ENCODE measurements around the gene SNTA1. TPM values are rescaled to one million over a fixed set of nuclear protein-coding genes. Genes with fewer than 3 reads are reported as not detected.
A peak's percentile ranks its signal among the peaks of the same experiment; 100 is the strongest.

SNTA1 gene
- total and polyA plus RNA-seq, 2 of the 13 experiments (the other 11 are each of a cell fraction or from before 2014, with no cell fraction given) = 16.4 to 18.3 TPM

GRCh38 chr20:33373735-33374605, 69.6 kb downstream of the SNTA1 start (continued):
- no peak for TF ChIP-seq MED13 (CRISPR knock-in tag; IDR thresholded peaks at IDR 0.05)
- peak; percentile 86 for TF ChIP-seq SMARCC2 (IDR thresholded peaks at IDR 0.05)
- no peak for TF ChIP-seq ZNF672 (CRISPR knock-in tag; IDR thresholded peaks at IDR 0.05)
- no peak for TF ChIP-seq TFDP2 (CRISPR knock-in tag; IDR thresholded peaks at IDR 0.05)
- peak; percentile 99 for TF ChIP-seq ZNF350 (CRISPR knock-in tag; IDR thresholded peaks at IDR 0.05; ENCODE audit: borderline replicate concordance, low read depth)
- no peak for TF ChIP-seq PRDM4 (CRISPR knock-in tag; IDR thresholded peaks at IDR 0.05; ENCODE audit: borderline replicate concordance)
- TF ChIP-seq POGZ (CRISPR knock-in tag; IDR thresholded peaks at IDR 0.05) = peak; percentile 91
- peak; percentile 87; the same call in 1 of the 2 replicates for TF ChIP-seq MYPOP (CRISPR knock-in tag; IDR thresholded peaks at IDR 0.05)
- TF ChIP-seq PBX2 (CRISPR knock-in tag; IDR thresholded peaks at IDR 0.05) = 0 out of 2 replicates have a peak, but pooled peaks have one; percentile 16
- TF ChIP-seq MED1 (CRISPR knock-in tag; IDR thresholded peaks at IDR 0.05) = peak; percentile 97
